Measurements from ENCODE around the gene APBB3.

Gene APBB3

GRCh38 chr5:140574165-140574564 is 9.8 kb upstream of the APBB3 start:
- DNase-seq: no peak

- DNase-seq: no peak
Measured at GRCh38 chr5:140573683-140574082, 9.3 kb upstream of the APBB3 start.

GRCh38 chr5:140571105-140571504 is 6.7 kb upstream of the APBB3 start:
- no peak for DNase-seq

GRCh38 chr5:140570488-140570887 is 6.1 kb upstream of the APBB3 start:
- DNase-seq: no peak

- DNase-seq: no peak
Measured at GRCh38 chr5:140570058-140570457, 5.7 kb upstream of the APBB3 start.

GRCh38 chr5:140569197-140569596 is 4.8 kb upstream of the APBB3 start:
- no peak for DNase-seq

- DNase-seq: no peak
Measured at GRCh38 chr5:140568443-140569063, 4.2 kb upstream of the APBB3 start.

- no peak for DNase-seq
Measured at GRCh38 chr5:140567871-140568270, 3.5 kb upstream of the APBB3 start.

GRCh38 chr5:140567136-140567818 is 2.9 kb upstream of the APBB3 start:
- no peak for DNase-seq

- DNase-seq: no peak
Measured at GRCh38 chr5:140566665-140567064, 2.3 kb upstream of the APBB3 start.

- DNase-seq: no peak
Measured at GRCh38 chr5:140565780-140566095, 1.3 kb upstream of the APBB3 start.

- DNase-seq: no peak
Measured at GRCh38 chr5:140565024-140565779, 804 bp upstream of the APBB3 start.

GRCh38 chr5:140563596-140563995 is 802 bp downstream of the APBB3 start:
- no peak for DNase-seq

- no peak for DNase-seq
Measured at GRCh38 chr5:140561753-140562523, 2.5 kb downstream of the APBB3 start.

GRCh38 chr5:140560227-140560626 is 4.2 kb downstream of the APBB3 start:
- no peak for DNase-seq

GRCh38 chr5:140558542-140558941 is 5.9 kb downstream of the APBB3 start:
- DNase-seq: no peak

GRCh38 chr5:140557965-140558364 is 6.4 kb downstream of the APBB3 start:
- DNase-seq: no peak

GRCh38 chr5:140557136-140557805 is 7.1 kb downstream of the APBB3 start, which contains the start of gene SRA1:
SRA1 (minus strand) TSS chr5:140557473; CDS start chr5:140557452, 21 bp downstream.
- peak; percentile 68 for DNase-seq

- no peak for DNase-seq
Measured at GRCh38 chr5:140556438-140556837, 8.0 kb downstream of the APBB3 start.

- DNase-seq: no peak
Measured at GRCh38 chr5:140555747-140556312, 8.6 kb downstream of the APBB3 start.

- DNase-seq: no peak
Measured at GRCh38 chr5:140554454-140554853, 9.9 kb downstream of the APBB3 start.

- DNase-seq: no peak
Measured at GRCh38 chr5:140553657-140554056, 10.7 kb downstream of the APBB3 start.

All from DMS153 (cell line).